Measurements from ENCODE around the gene EIF4A2. TPM values are rescaled to one million over a fixed set of nuclear protein-coding genes. Genes with fewer than 3 reads are reported as not detected.
"Not testable (repeated sequence)": the region's sequence is repeated elsewhere in the genome, so short reads cannot be mapped to it uniquely, and the experiment has no call there.

The EIF4A2 gene
- polyA plus RNA-seq, 4 donors: 730 to 1,033 (median 790) TPM

- DNase-seq (ENCODE audit: low read depth in 4 of 4, low spot score in 3 of 4): no peak
These were observed 35.1 kb downstream of the EIF4A2 start for GRCh38 chr3:186818516-186818915.

DNA sequence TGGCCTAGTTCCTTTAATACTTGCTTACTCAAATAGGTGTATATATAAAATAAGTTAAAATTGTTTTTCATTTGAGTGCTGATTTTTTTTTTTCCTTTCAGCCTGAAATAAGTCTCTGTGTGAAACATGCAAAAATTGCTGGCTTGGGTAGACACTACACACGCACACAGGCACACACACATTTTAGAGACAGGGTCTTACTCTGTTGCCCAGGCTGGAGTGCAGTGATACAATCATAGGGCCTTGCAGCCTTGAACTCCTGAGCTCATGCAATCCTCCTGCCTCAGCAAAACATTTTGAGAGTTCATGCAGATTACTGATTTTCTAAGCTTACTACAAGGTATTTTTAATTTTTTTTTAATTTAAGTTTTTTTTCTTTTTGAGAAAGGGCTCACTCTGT, 35.6 kb downstream of the EIF4A2 start:
- DNase-seq (ENCODE audit: low read depth in 4 of 4, low spot score in 3 of 4): no peak

DNA sequence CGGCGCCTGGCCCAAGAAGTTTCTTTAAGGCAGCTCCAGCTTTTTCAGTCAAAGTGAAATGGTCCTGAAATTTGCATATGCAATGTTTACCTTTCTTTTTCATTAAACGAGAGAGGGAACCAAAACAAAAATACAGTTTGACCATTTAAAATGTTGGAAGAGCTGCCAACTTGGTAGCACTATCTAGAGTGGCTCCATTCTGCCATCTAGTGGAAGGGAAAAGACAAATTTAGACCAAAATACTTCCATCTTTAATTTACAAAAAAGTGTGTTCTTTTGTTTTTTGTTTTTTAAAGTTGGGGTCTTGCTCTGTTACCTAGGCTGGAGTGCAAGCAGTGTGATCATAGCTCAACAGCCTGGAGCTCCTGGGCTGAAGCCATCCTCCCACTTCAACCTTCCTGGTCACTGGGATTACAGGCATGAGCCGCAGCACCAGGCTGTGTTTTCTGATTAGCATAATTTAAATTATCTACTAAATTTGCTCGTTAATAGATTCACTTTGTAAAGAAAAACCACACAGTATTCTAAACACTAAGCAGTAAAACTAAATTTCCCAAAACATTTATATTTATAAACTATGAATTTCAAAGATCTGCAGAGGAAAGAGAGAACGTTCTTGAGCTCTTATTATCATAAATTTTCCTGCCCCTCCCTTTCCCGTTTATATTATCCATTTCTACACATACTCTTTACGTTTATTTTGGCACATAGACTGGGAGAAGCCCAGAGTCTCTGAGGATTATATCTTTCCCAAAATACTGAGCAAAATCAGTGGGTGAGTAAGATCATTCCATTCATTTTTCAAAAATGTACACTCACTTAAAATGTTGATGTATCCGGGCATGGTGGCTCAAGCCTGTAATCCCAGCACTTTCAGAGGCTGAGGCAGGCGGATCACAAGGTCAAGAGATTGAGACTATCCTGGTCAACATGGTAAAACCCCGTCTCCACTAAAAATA, 38.3 kb downstream of the EIF4A2 start:
- no peak for DNase-seq (ENCODE audit: low read depth in 4 of 4, low spot score in 3 of 4)

DNA sequence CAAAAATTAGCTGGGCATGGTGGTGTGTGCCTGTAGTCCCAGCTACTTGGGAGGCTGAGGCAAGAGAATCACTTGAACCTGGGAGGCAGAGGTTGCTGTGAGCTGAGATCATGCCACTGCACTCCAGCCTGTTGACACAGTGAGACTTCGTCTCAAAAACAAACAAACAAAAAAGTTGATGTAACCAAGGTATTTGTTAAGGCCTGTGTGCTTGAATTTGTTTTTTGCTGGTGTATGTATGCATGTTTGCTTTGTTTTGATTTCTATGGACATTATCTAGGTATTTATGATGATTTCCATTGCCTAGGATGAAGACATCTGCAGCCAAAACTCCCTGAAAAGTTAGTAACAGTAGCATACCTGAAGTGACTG, 39.0 kb downstream of the EIF4A2 start:
- not testable (repeated sequence) for DNase-seq (ENCODE audit: low read depth in 4 of 4, low spot score in 3 of 4)

DNA sequence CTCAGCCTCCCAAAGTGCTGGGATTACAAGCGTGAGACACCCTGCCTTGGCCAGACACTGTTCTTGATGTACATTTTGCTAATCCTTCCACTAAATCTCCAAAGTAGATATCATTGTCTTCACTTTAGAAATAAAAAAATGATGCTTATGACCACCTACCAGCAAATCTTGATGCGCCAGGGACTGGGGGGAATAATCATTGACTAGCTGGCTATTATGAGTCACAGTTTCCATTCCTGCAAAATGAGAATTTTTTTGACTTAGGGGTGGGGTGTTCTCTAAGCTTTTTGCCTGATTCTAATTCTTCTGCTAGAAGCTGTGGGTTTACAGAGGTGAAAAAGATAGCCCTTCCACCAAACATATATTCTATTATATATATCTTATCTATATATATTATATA, 40.0 kb downstream of the EIF4A2 start:
- no peak for DNase-seq (ENCODE audit: low read depth in 4 of 4, low spot score in 3 of 4)

- DNase-seq (ENCODE audit: low read depth in 4 of 4, low spot score in 3 of 4): no peak
These were observed 41.2 kb downstream of the EIF4A2 start for GRCh38 chr3:186824430-186825139.

DNA sequence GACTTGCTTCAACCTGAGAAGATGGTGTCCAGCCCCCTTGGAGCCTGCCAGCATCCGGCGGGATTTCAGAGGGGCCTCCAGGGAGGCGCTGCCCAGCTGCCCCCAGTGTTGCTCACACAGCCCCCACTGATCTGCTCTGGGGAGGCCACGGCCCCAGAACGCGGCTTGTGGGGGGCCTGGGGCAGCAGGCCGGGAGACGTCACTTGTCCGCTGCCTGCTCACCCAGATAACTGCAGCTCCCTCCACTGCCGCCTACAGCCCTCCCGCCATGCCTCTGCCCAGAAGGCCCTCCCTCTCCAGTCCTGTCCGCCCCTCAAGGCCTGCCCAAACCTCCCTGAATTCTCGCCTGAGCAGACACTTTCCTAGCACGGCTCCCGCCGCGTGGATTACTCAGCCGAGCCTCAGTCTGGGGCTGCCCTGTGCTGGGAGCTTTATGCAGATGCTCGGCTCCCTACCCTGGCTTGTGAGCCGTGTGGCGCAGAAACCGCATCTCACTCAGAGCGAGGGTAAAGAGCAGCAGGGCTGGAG, 42.0 kb downstream of the EIF4A2 start:
- no peak for DNase-seq (ENCODE audit: low read depth in 4 of 4, low spot score in 3 of 4)

DNA sequence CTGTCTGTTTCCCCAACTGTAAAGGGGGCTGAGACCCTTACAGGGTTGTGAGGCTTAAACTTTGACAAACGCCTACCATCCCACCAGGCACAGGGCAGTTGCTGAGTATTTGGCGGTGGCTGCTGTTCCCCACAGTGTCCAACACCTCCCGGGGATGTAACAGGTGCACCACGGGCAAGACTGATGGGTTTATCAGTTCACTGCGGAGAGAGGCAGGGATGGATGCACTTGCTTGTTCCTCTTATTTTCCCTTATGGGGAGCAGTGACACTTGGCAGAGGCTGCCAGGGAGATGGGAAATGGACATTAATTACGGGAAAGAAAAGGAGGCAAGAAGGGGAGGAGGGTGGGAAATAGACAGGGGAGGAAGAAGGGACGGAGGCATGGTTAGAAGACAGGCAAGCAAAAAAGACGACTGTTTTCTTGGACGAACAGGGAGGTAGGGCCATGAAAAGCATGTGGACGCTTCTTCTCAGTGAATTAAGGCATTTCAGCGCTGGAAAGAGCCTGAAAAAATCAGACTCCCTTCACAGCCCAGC, 42.6 kb downstream of the EIF4A2 start:
- no peak for DNase-seq (ENCODE audit: low read depth in 4 of 4, low spot score in 3 of 4)

DNA sequence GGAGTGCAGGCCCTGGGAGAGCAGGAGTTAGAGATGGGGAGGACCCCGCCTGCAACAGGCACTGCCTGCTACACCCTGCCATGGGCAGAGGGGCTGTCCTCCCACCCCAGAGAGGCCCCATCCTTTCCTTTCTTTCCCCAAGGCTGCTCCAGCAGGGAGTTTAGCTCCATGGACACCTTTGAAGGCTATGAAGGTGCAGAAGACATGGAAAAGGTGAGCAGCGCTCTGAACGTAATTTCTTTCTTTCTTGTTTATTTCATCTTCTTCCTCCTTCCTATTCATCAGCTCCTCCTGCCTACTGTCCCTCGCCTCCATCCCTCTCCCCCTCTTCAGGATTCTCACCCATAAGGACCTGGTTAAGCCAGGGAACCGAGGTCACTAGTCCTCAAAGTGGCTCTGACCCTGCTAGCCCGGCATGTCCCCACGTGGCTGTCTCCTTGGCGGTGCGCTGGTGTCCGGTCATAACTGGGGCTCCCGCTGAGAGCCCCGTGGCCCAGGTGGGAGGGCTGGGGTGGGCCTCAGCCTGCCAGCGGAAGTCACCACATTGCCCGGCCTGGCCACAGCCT, 43.1 kb downstream of the EIF4A2 start:
- DNase-seq (ENCODE audit: low read depth in 4 of 4, low spot score in 3 of 4): no peak

- peak in 3 of 4 donors; percentile 73 to 79 (median 78) for DNase-seq (ENCODE audit: low read depth in 4 of 4, low spot score in 3 of 4)
These were observed 43.8 kb downstream of the EIF4A2 start for GRCh38 chr3:186826976-186827857.

DNA sequence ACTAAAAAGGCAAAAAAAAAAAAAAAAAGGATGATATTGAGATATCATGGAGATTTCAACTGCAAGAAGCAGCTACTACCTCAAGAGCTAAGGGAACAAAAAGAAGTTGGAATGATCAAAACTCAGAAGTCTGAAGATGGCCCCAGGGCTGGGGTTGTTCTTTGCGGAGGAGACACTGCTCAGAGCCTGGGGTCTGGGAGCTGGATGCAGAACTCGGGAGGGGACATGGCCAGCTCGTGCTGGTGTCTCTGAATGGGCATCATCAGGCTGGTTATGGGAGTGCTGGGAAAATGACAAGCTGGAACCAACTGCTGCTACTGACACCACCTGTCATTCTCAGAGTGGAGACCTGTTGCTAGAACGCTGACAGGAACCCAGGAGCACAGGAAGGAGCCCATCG, 45.0 kb downstream of the EIF4A2 start:
- DNase-seq (ENCODE audit: low read depth in 4 of 4, low spot score in 3 of 4): no peak

- no peak for DNase-seq (ENCODE audit: low read depth in 4 of 4, low spot score in 3 of 4)
These were observed 48.4 kb downstream of the EIF4A2 start for GRCh38 chr3:186831798-186832197.

- no peak for DNase-seq (ENCODE audit: low read depth in 4 of 4, low spot score in 3 of 4)
These were observed 48.9 kb downstream of the EIF4A2 start for GRCh38 chr3:186832276-186832675.

Other genes with a start within 250 kb of the EIF4A2 start
- gene CRYGS, start 239.2 kb upstream of the EIF4A2 start, polyA plus RNA-seq (ENCODE audit: insufficient read length in 4 of 4): 10 to 100 TPM in 1 of 4 donors, 1 to 10 TPM in 3; 3.4 to 13.1 (median 6.3) TPM
- 10 to 100 TPM; 19.3 to 23.3 (median 19.4) TPM for gene TBCCD1, start 216.2 kb upstream of the EIF4A2 start, polyA plus RNA-seq (ENCODE audit: insufficient read length in 4 of 4)
- gene DNAJB11, start 212.9 kb upstream of the EIF4A2 start, polyA plus RNA-seq (ENCODE audit: insufficient read length in 4 of 4): 10 to 100 TPM; 59.2 to 84.3 (median 73.5) TPM
- 10 to 100 TPM in 1 of 4 donors, 1 to 10 TPM in 1, under 1 TPM in 2; 0.26 to 69.3 (median 1.2) TPM for gene AHSG, start 170.5 kb upstream of the EIF4A2 start, polyA plus RNA-seq (ENCODE audit: insufficient read length in 4 of 4)
- under 1 TPM; 0.14 to 0.23 (median 0.21) TPM for gene FETUB, start 143.2 kb upstream of the EIF4A2 start, polyA plus RNA-seq (ENCODE audit: insufficient read length in 4 of 4)
- gene HRG, start 117.6 kb upstream of the EIF4A2 start, polyA plus RNA-seq (ENCODE audit: insufficient read length in 4 of 4): 1 to 10 TPM in 3 of 4 donors, under 1 TPM in 1; 0.89 to 2.5 (median 1.7) TPM
- 100 to 1,000 TPM in 3 of 4 donors, 1 to 10 TPM in 1; 8.3 to 169 (median 132) TPM for gene KNG1, start 66.2 kb upstream of the EIF4A2 start, polyA plus RNA-seq (ENCODE audit: insufficient read length in 4 of 4)
- 10 to 100 TPM; 45.9 to 58.1 (median 52.8) TPM for gene RFC4, start 22.9 kb downstream of the EIF4A2 start, polyA plus RNA-seq (ENCODE audit: insufficient read length in 4 of 4)
- under 1 TPM in 2 of 4 donors, not detected in 2; 0.06 to 0.29 TPM for gene ADIPOQ, start 59.1 kb downstream of the EIF4A2 start, polyA plus RNA-seq (ENCODE audit: insufficient read length in 4 of 4)
- 10 to 100 TPM; 28.3 to 96.4 (median 69.5) TPM for gene ST6GAL1, start 146.9 kb downstream of the EIF4A2 start, polyA plus RNA-seq (ENCODE audit: insufficient read length in 4 of 4)